Measurements from ENCODE around the gene PDK2. TPM values are rescaled to one million over a fixed set of nuclear protein-coding genes. Genes with fewer than 3 reads are reported as not detected.

Gene PDK2
- total and polyA plus RNA-seq, 2 donors (not counting 1 experiment from before 2014, with no cell fraction given): 19.2 to 41.0 TPM

- Histone ChIP-seq H3K9me3 (ENCODE audit: control insufficient read depth, insufficient read depth, low read depth, low read length) (no peaks in the 10 kb centered on the region), H3K4me2 (ENCODE audit: extremely low read depth, insufficient read depth, low read length) (no peak overlapping the region), H3K79me2 (ENCODE audit: control insufficient read depth, insufficient read depth, low read length) (peaks cover 5% of the 10 kb centered on the region), H3K27me3 (ENCODE audit: control insufficient read depth, insufficient read depth, low read length) (no peaks in the 10 kb centered on the region), H3K9ac (ENCODE audit: insufficient read depth, low read length) (peak overlapping the region; percentile 27), H2AFZ (ENCODE audit: low read length) (peak overlapping the region; percentile 49), H4K20me1 (ENCODE audit: control insufficient read depth, extremely low read depth, insufficient read depth, low read length) (no peaks in the 10 kb centered on the region), H3K4me3 (replicated peaks in 1 of 4; ENCODE audit: control extremely low read depth in 1 of 4, insufficient read depth in 1 of 4, low read depth in 3 of 4, low read length in 4 of 4) (peak overlapping the region in 1 of 4 experiments; percentile 15), H3K36me3 (ENCODE audit: control insufficient read depth, insufficient read depth, low read length) (no peaks in the 10 kb centered on the region), H3K4me1 (ENCODE audit: control insufficient read depth, extremely low read depth, insufficient read depth, low read length) (peaks cover 12% of the 10 kb centered on the region), H3K27ac (ENCODE audit: insufficient read depth, low read length) (peak overlapping the region; percentile 61)
- DNase-seq (ENCODE audit: low read depth in 2 of 2): peak in 1 of 2 donors; percentile 77
- TF ChIP-seq, protein P1, sequence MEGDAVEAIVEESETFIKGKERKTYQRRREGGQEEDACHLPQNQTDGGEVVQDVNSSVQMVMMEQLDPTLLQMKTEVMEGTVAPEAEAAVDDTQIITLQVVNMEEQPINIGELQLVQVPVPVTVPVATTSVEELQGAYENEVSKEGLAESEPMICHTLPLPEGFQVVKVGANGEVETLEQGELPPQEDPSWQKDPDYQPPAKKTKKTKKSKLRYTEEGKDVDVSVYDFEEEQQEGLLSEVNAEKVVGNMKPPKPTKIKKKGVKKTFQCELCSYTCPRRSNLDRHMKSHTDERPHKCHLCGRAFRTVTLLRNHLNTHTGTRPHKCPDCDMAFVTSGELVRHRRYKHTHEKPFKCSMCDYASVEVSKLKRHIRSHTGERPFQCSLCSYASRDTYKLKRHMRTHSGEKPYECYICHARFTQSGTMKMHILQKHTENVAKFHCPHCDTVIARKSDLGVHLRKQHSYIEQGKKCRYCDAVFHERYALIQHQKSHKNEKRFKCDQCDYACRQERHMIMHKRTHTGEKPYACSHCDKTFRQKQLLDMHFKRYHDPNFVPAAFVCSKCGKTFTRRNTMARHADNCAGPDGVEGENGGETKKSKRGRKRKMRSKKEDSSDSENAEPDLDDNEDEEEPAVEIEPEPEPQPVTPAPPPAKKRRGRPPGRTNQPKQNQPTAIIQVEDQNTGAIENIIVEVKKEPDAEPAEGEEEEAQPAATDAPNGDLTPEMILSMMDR (conservative IDR thresholded peaks at IDR 0.05 in 1 of 2, IDR thresholded peaks at IDR 0.05 in 1 of 2; ENCODE audit: low read depth in 1 of 2, low read length in 2 of 2): no peak
- no peak for TF ChIP-seq EZH2 (IDR thresholded peaks at IDR 0.05; ENCODE audit: low read length, missing control alignments)
These were observed 60.1 kb downstream of the PDK2 start for GRCh38 chr17:50155115-50155819.

DNA sequence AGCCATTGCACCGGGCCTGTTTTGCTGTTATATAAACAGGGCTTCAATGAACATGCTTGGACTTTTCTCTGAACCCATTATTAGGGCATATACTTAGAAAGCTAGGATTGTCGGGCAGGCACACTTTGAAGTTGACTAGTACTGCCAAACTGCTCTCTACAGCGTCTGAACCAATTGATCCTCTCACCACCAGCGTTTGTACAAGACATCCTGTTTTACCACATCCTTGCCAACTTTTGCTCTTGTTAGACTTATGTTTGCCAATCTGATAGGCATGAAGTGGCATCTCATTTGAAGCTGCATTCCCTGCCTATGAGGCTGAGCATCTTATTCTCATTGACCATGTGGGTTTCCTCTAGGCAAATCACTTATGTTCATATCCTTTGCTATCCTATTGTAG lies 62.7 kb downstream of the PDK2 start:
- no peaks in the 10 kb centered on the region for H3K36me3 ChIP-seq (ENCODE audit: control insufficient read depth, insufficient read depth, low read length)
- H4K20me1 ChIP-seq (ENCODE audit: control insufficient read depth, extremely low read depth, insufficient read depth, low read length): no peaks in the 10 kb centered on the region
- peaks cover 8% of the 10 kb centered on the region for H3K4me1 ChIP-seq (ENCODE audit: control insufficient read depth, extremely low read depth, insufficient read depth, low read length)
- TF ChIP-seq, protein P1 (conservative IDR thresholded peaks at IDR 0.05 in 1 of 2, IDR thresholded peaks at IDR 0.05 in 1 of 2; ENCODE audit: low read depth in 1 of 2, low read length in 2 of 2): no peak
- TF ChIP-seq EZH2 (IDR thresholded peaks at IDR 0.05; ENCODE audit: low read length, missing control alignments): no peak
- H3K4me3 ChIP-seq (replicated peaks in 1 of 4; ENCODE audit: control extremely low read depth in 1 of 4, insufficient read depth in 1 of 4, low read depth in 3 of 4, low read length in 4 of 4): no peak overlapping the region
- no peak overlapping the region for H3K4me2 ChIP-seq (ENCODE audit: extremely low read depth, insufficient read depth, low read length)
- no peaks in the 10 kb centered on the region for H3K27me3 ChIP-seq (ENCODE audit: control insufficient read depth, insufficient read depth, low read length)
- H2AFZ ChIP-seq (ENCODE audit: low read length): no peak overlapping the region
- no peak overlapping the region for H3K27ac ChIP-seq (ENCODE audit: insufficient read depth, low read length)
- DNase-seq (ENCODE audit: low read depth in 2 of 2): no peak
- no peaks in the 10 kb centered on the region for H3K79me2 ChIP-seq (ENCODE audit: control insufficient read depth, insufficient read depth, low read length)
- no peak overlapping the region for H3K9ac ChIP-seq (ENCODE audit: insufficient read depth, low read length)
- H3K9me3 ChIP-seq (ENCODE audit: control insufficient read depth, insufficient read depth, low read depth, low read length): no peaks in the 10 kb centered on the region

GRCh38 chr17:50161023-50161910 lies 66.1 kb downstream of the PDK2 start:
- Histone ChIP-seq H3K27me3 (ENCODE audit: control insufficient read depth, insufficient read depth, low read length) (no peaks in the 10 kb centered on the region), H3K27ac (ENCODE audit: insufficient read depth, low read length) (peak overlapping the region; percentile 71), H3K9me3 (ENCODE audit: control insufficient read depth, insufficient read depth, low read depth, low read length) (no peaks in the 10 kb centered on the region), H3K36me3 (ENCODE audit: control insufficient read depth, insufficient read depth, low read length) (no peaks in the 10 kb centered on the region), H3K4me2 (ENCODE audit: extremely low read depth, insufficient read depth, low read length) (peak overlapping the region; percentile 91), H3K4me3 (replicated peaks in 1 of 4; ENCODE audit: control extremely low read depth in 1 of 4, insufficient read depth in 1 of 4, low read depth in 3 of 4, low read length in 4 of 4) (peak overlapping the region; percentile 55 to 77 (median 68)), H3K4me1 (ENCODE audit: control insufficient read depth, extremely low read depth, insufficient read depth, low read length) (peaks cover 2% of the 10 kb centered on the region), H2AFZ (ENCODE audit: low read length) (peak overlapping the region; percentile 79), H3K79me2 (ENCODE audit: control insufficient read depth, insufficient read depth, low read length) (no peaks in the 10 kb centered on the region), H3K9ac (ENCODE audit: insufficient read depth, low read length) (peak overlapping the region; percentile 48), H4K20me1 (ENCODE audit: control insufficient read depth, extremely low read depth, insufficient read depth, low read length) (no peaks in the 10 kb centered on the region)
- TF ChIP-seq, protein P1 (conservative IDR thresholded peaks at IDR 0.05 in 1 of 2, IDR thresholded peaks at IDR 0.05 in 1 of 2; ENCODE audit: low read depth in 1 of 2, low read length in 2 of 2): peak; percentile 69 to 80
- TF ChIP-seq EZH2 (IDR thresholded peaks at IDR 0.05; ENCODE audit: low read length, missing control alignments): no peak
- DNase-seq (ENCODE audit: low read depth in 2 of 2): peak; percentile 82 to 87

Data from fibroblast of lung (primary cell).